HepG2 (cell line): ENCODE measurements around the gene TTLL11. TPM values are rescaled to one million over a fixed set of nuclear protein-coding genes. Genes with fewer than 3 reads are reported as not detected.

Experiments
- HNRNPH1 ChIP-seq: fragments of 200-400 bp; formaldehyde crosslinking; optimal IDR thresholded peaks from 2 replicates; pipeline ENCODE3; 2017; ENCODE audit warnings: mild to moderate bottlenecking, low read depth, low read length
- IRF2 ChIP-seq: IDR thresholded peaks from 2 replicates; pipeline ENCODE4 v1.6.1; 2018; ENCODE audit warnings: missing genetic modification reagents, missing compliant biosample characterization
- POLR2G ChIP-seq: fragments of 200-400 bp; formaldehyde crosslinking; IDR thresholded peaks from 2 replicates; pipeline ENCODE4 v1.6.1; 2018; ENCODE audit warnings: mild to moderate bottlenecking, low read depth, low read length, moderate library complexity
- RBAK ChIP-seq: sonication (generic); formaldehyde crosslinking; IDR thresholded peaks from 2 replicates; pipeline ENCODE4 v1.5.1; 2020; ENCODE audit warnings: mild to moderate bottlenecking, missing genetic modification reagents
- SOX13 ChIP-seq, 3 experiments: fragments of 450-650 bp in 1 of 3; sonication (generic) in 1 of 3; formaldehyde crosslinking in 1 of 3; IDR thresholded peaks in 2 of 3; conservative IDR thresholded peaks in 1 of 3; 2 replicates each; pipeline versions ENCODE4 v1.5.0 to v1.6.1; 2016 to 2020; ENCODE audit warnings: antibody characterized with exemption in 1 of 3, mild to moderate bottlenecking in 1 of 3, missing compliant biosample characterization in 1 of 3, missing genetic modification reagents in 1 of 3, moderate library complexity in 1 of 3
- SRSF9 ChIP-seq: fragments of 200-400 bp; formaldehyde crosslinking; IDR thresholded peaks from 2 replicates; pipeline ENCODE4 v1.6.1; 2018; ENCODE audit warnings: borderline replicate concordance, mild to moderate bottlenecking, low read depth, low read length; ENCODE audit not compliant: insufficient read depth, poor library complexity, severe bottlenecking
- SYNCRIP ChIP-seq: fragments of 200-400 bp; formaldehyde crosslinking; IDR thresholded peaks from 2 replicates; pipeline ENCODE4 v1.6.1; 2018; ENCODE audit warnings: mild to moderate bottlenecking, low read depth, low read length; ENCODE audit not compliant: insufficient read depth
- TCF12 ChIP-seq, 2 experiments: fragments of 450-650 bp in 1 of 2; sonication (generic) in 1 of 2; formaldehyde crosslinking in 1 of 2; IDR thresholded peaks; 2 replicates each; pipeline versions ENCODE4 v1.6.1 to v1.8.0; 2017 to 2022; ENCODE audit warnings: antibody characterized with exemption in 1 of 2, mild to moderate bottlenecking in 1 of 2, missing genetic modification reagents in 1 of 2, moderate library complexity in 1 of 2
- TEAD3 ChIP-seq: optimal IDR thresholded peaks from 2 replicates; pipeline ENCODE3; 2016; ENCODE audit warnings: borderline replicate concordance
- TRIM24 ChIP-seq: sonication (generic); formaldehyde crosslinking; IDR thresholded peaks from 2 replicates; pipeline ENCODE4 v1.8.0; 2022; ENCODE audit warnings: mild to moderate bottlenecking, missing genetic modification reagents
- ZFP36L1 ChIP-seq: sonication (generic); formaldehyde crosslinking; IDR thresholded peaks from 2 replicates; pipeline ENCODE4 v1.8.0; 2022; ENCODE audit warnings: mild to moderate bottlenecking, missing genetic modification reagents, moderate library complexity
- ZNF12 ChIP-seq: sonication (generic); formaldehyde crosslinking; IDR thresholded peaks from 2 replicates; pipeline ENCODE4 v1.5.0; 2020; ENCODE audit warnings: missing genetic modification reagents
- ZNF124 ChIP-seq: sonication (generic); formaldehyde crosslinking; IDR thresholded peaks from 2 replicates; pipeline ENCODE4 v1.4.0; 2020; ENCODE audit warnings: missing genetic modification reagents
- ZNF292 ChIP-seq: sonication (generic); formaldehyde crosslinking; IDR thresholded peaks from 2 replicates; pipeline ENCODE4 v1.8.1; 2022; ENCODE audit warnings: mild to moderate bottlenecking, low read depth, missing genetic modification reagents, borderline replicate concordance
- ZNF552 ChIP-seq: sonication (generic); formaldehyde crosslinking; IDR thresholded peaks from 2 replicates; pipeline ENCODE4 v1.9.0; 2022; ENCODE audit warnings: missing genetic modification reagents, mild to moderate bottlenecking, borderline replicate concordance
- ZNF556 ChIP-seq: sonication (generic); formaldehyde crosslinking; IDR thresholded peaks from 2 replicates; pipeline ENCODE4 v1.4.0; 2020; ENCODE audit warnings: mild to moderate bottlenecking, missing genetic modification reagents, borderline replicate concordance
- ZNF879 ChIP-seq: sonication (generic); formaldehyde crosslinking; IDR thresholded peaks from 2 replicates; pipeline ENCODE4 v1.8.1; 2023; ENCODE audit warnings: missing genetic modification reagents
- ZSCAN20 ChIP-seq: sonication (generic); formaldehyde crosslinking; IDR thresholded peaks from 2 replicates; pipeline ENCODE4 v1.4.0; 2020; ENCODE audit warnings: missing genetic modification reagents, mild to moderate bottlenecking, borderline replicate concordance
- polyA plus RNA-seq, 8 experiments: library from polyadenylated mRNA; depleted of rRNA in 3 of 8; stranded (reverse) in 7 of 8; unstranded in 1 of 8; fragments of >200 nt; fragmentation: Illumina TruSeq in 4 of 8; extraction: Trizol in 4 of 8; gene quantifications; 2 replicates each; pipeline versions ENCODE4 v1.2.1 to v1.2.3, GENCODE V29; 2011 to 2016; ENCODE audit warnings: low read depth in 4 of 8, missing spikeins in 1 of 8, mixed read lengths in 1 of 8; ENCODE audit not compliant: insufficient read depth in 1 of 8
- total RNA-seq, 5 experiments: library from RNA; depleted of rRNA; stranded (reverse); fragments of >200 nt; fragmentation: Illumina TruSeq; extraction: Trizol; gene quantifications; 2 replicates each; pipeline ENCODE4 v1.2.3, GENCODE V29; 2016; ENCODE audit warnings: low read depth in 1 of 5
- TF ChIP-seq, protein P1 (sequence below): sonication (generic); formaldehyde crosslinking; IDR thresholded peaks from 2 replicates; pipeline ENCODE4 v1.8.0; 2022; ENCODE audit warnings: mild to moderate bottlenecking, missing genetic modification reagents, moderate library complexity
- TF ChIP-seq, protein P2 (sequence below): sonication (generic); formaldehyde crosslinking; IDR thresholded peaks from 2 replicates; pipeline ENCODE4 v1.4.0; 2020; ENCODE audit warnings: missing genetic modification reagents
- TF ChIP-seq, protein P3 (sequence below): sonication (generic); formaldehyde crosslinking; IDR thresholded peaks from 2 replicates; pipeline ENCODE4 v1.4.0; 2020; ENCODE audit warnings: missing genetic modification reagents, borderline replicate concordance

The TTLL11 gene
- total and polyA plus RNA-seq, 2 of the 13 experiments (the other 11 are each of a cell fraction or from before 2014, with no cell fraction given) = 4.5 to 5.2 TPM

DNA sequence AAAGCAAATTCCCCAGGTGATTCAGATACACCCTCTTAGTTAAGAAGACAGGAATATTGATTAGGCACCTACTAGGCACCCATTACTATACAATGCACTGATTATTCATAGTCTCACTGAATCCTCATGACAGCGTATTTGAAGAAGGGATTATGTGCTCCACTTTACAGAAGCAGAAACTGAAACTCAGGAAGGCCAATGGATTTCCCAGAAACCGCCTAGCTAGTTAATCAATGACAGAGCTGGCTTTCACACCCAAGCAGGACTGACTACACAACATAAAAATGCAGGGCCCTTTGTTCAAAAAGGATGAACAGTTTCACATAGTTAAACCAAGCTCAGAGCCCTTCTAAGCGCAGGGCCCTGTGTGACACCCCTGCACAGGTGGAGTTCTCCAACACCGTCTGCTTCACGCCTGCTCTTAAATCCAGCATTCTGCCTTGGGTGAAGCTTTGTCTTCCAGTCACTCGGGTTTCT lies 117.3 kb downstream of the TTLL11 start (continued):
- TF ChIP-seq, protein P1, sequence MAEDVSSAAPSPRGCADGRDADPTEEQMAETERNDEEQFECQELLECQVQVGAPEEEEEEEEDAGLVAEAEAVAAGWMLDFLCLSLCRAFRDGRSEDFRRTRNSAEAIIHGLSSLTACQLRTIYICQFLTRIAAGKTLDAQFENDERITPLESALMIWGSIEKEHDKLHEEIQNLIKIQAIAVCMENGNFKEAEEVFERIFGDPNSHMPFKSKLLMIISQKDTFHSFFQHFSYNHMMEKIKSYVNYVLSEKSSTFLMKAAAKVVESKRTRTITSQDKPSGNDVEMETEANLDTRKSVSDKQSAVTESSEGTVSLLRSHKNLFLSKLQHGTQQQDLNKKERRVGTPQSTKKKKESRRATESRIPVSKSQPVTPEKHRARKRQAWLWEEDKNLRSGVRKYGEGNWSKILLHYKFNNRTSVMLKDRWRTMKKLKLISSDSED (CRISPR knock-in tag) = no peak
- TF ChIP-seq TEAD3 (CRISPR knock-in tag) = peak; percentile 67
- TF ChIP-seq ZFP36L1 (CRISPR knock-in tag) = no peak
- TF ChIP-seq, protein P2, sequence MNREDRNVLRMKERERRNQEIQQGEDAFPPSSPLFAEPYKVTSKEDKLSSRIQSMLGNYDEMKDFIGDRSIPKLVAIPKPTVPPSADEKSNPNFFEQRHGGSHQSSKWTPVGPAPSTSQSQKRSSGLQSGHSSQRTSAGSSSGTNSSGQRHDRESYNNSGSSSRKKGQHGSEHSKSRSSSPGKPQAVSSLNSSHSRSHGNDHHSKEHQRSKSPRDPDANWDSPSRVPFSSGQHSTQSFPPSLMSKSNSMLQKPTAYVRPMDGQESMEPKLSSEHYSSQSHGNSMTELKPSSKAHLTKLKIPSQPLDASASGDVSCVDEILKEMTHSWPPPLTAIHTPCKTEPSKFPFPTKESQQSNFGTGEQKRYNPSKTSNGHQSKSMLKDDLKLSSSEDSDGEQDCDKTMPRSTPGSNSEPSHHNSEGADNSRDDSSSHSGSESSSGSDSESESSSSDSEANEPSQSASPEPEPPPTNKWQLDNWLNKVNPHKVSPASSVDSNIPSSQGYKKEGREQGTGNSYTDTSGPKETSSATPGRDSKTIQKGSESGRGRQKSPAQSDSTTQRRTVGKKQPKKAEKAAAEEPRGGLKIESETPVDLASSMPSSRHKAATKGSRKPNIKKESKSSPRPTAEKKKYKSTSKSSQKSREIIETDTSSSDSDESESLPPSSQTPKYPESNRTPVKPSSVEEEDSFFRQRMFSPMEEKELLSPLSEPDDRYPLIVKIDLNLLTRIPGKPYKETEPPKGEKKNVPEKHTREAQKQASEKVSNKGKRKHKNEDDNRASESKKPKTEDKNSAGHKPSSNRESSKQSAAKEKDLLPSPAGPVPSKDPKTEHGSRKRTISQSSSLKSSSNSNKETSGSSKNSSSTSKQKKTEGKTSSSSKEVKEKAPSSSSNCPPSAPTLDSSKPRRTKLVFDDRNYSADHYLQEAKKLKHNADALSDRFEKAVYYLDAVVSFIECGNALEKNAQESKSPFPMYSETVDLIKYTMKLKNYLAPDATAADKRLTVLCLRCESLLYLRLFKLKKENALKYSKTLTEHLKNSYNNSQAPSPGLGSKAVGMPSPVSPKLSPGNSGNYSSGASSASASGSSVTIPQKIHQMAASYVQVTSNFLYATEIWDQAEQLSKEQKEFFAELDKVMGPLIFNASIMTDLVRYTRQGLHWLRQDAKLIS = no peak
- no peak for TF ChIP-seq ZNF879 (CRISPR knock-in tag)
- TF ChIP-seq IRF2 (CRISPR knock-in tag) = peak; percentile 41; the same call in 1 of the 2 replicates
- TF ChIP-seq ZNF124 (CRISPR knock-in tag) = no peak
- no peak for TF ChIP-seq TCF12 (IDR thresholded peaks at IDR 0.05)
- no peak for TF ChIP-seq TCF12 (CRISPR knock-in tag; IDR thresholded peaks at IDR 0.05)
- TF ChIP-seq ZSCAN20 = no peak
- no peak for TF ChIP-seq HNRNPH1
- TF ChIP-seq ZNF556 (CRISPR knock-in tag) = peak; percentile 43; the same call in 1 of the 2 replicates
- TF ChIP-seq ZNF12 = peak; percentile 59; the same call in 1 of the 2 replicates
- TF ChIP-seq SYNCRIP = no peak
- TF ChIP-seq POLR2G = peak; percentile 42; the same call in 1 of the 2 replicates
- 0 out of 2 replicates have a peak, but pooled peaks have one; percentile 47 for TF ChIP-seq ZNF292 (CRISPR knock-in tag)
- TF ChIP-seq TRIM24 (CRISPR knock-in tag) = no peak
- no peak for TF ChIP-seq ZNF552
- no peak for TF ChIP-seq RBAK
- TF ChIP-seq, protein P3, sequence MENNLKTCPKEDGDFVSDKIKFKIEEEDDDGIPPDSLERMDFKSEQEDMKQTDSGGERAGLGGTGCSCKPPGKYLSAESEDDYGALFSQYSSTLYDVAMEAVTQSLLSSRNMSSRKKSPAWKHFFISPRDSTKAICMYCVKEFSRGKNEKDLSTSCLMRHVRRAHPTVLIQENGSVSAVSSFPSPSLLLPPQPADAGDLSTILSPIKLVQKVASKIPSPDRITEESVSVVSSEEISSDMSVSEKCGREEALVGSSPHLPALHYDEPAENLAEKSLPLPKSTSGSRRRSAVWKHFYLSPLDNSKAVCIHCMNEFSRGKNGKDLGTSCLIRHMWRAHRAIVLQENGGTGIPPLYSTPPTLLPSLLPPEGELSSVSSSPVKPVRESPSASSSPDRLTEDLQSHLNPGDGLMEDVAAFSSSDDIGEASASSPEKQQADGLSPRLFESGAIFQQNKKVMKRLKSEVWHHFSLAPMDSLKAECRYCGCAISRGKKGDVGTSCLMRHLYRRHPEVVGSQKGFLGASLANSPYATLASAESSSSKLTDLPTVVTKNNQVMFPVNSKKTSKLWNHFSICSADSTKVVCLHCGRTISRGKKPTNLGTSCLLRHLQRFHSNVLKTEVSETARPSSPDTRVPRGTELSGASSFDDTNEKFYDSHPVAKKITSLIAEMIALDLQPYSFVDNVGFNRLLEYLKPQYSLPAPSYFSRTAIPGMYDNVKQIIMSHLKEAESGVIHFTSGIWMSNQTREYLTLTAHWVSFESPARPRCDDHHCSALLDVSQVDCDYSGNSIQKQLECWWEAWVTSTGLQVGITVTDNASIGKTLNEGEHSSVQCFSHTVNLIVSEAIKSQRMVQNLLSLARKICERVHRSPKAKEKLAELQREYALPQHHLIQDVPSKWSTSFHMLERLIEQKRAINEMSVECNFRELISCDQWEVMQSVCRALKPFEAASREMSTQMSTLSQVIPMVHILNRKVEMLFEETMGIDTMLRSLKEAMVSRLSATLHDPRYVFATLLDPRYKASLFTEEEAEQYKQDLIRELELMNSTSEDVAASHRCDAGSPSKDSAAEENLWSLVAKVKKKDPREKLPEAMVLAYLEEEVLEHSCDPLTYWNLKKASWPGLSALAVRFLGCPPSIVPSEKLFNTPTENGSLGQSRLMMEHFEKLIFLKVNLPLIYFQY (CRISPR knock-in tag) = no peak
- no peak for TF ChIP-seq SRSF9
- no peak for TF ChIP-seq SOX13 (IDR thresholded peaks at IDR 0.05)
- TF ChIP-seq SOX13 (CRISPR knock-in tag; conservative IDR thresholded peaks at IDR 0.05 in 1 of 2, IDR thresholded peaks at IDR 0.05 in 1 of 2) = peak in 1 of 2 experiments; percentile 87; a peak in 2 of 4 replicates
